DOHH2 (cell line): ENCODE data around the gene SPATA25.

ENCODE experiments used
- CTCF ChIP-seq: fragments of 200-600 bp; sonication (generic); IDR thresholded peaks from one replicate; pipeline ENCODE4 v1.5.1; 2014; ENCODE audit warnings: antibody characterized with exemption, mild to moderate bottlenecking, low read depth, low read length; ENCODE audit not compliant: poor library complexity, severe bottlenecking
- EZH2phosphoT487 ChIP-seq: fragments of 200-600 bp; sonication (generic); IDR thresholded peaks from 2 replicates; pipeline ENCODE4 v1.6.1; 2017; ENCODE audit warnings: borderline replicate concordance, mild to moderate bottlenecking, antibody characterized with exemption, low read length, moderate library complexity, mixed read lengths

GRCh38 chr20:45905505-45906079, 18.2 kb upstream of the SPATA25 start:
- TF ChIP-seq CTCF (no peak), EZH2phosphoT487 (no peak)
